ENCODE measurements around the gene PAM. TPM values are rescaled to one million over a fixed set of nuclear protein-coding genes. Genes with fewer than 3 reads are reported as not detected.

The PAM gene
- total RNA-seq, 1 donor from 2014 or later: 51.3 TPM

DNA sequence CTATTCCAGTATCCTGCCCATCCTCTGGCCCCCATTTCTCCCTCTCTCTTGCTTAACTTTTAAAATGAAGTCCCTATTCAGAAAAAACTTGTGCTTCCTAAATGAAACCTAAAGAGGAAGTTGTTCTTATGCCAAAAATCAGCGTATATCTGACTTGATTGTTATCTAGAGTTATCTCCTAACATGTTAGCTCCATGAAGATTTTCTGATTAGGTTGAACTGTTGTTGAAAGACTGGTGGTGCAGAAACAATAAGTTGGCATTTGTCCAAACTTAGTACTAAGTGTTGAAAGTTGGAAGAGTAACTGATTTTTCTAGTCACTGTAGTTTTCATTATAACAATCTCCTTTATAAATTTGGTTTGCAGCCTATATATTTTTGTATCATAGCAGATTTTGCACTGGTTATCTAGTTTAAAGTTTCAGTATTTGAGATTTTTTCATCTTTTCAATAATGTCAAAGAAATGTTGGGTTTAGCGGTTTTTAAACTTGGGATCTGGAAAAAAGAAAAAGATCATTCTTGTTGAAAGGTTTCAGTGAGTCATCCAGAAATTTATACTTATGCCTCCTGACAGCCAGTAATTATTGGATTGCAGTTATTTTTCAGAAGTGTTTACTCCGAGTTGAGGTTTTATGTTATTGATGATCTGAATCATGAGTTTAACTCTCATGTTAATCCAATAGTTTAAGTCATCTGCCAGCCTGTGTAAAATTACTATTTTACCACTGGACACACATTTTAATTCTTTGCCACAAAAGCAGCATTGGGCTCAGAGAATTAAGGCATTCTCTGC, 60.6 kb downstream of the PAM start:
- no peak for ATAC-seq

DNA sequence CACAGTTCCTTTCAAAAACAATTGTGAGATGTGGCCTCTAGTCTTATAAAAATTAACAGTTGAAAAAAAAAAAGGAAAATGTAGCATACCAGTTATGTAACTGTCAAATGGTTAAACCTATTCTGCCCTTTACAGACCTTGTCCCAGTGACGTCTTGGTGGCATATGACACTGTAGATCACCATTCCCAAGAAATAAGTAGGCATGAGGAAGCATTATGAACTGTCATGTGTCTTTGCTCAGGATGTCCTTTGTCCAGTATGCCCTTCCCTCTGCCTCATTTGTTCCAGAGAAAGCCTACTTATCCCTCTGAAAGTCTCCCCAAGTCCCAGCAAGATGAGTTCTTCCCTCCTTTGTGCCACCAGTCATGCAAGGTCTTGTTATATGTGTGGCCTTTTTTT, 63.2 kb downstream of the PAM start:
- no peak for ATAC-seq

DNA sequence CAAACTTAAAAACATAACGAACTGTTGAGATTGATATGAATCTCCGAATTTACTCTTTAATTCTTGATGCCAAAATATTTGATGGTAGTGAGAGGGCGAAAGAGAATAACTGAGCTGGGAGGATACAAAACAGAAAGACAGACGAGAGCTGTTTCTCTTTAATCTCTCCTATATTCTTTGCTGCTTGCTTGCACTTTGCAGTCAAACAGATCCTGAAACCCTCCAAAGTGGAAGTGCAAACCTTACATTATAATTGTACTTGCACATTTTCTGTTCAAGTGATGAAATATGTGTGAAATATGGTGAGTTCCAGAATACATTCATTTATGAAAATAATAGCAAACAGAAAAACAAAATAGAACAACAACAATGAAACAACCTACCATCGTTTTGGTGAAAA, 63.8 kb downstream of the PAM start:
- ATAC-seq: no peak

DNA sequence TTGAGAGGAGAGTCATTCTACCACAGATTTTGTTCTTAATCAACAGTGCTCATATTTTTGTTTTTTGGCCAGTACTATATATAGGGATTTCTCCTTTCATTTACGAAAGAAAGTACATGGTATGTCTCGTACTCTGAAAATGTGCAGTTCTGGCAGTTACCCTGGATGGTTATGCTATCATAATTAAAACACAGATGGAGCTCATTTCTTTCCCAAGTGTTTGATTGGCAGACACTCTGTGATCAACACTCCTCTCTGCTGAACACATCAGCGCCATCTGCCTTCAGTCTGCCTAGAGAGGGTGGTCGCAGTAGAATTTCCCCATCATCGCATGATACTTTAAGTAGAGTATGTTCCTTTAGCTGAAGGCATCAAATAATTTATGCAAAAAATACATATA, 64.5 kb downstream of the PAM start:
- ATAC-seq: no peak

DNA sequence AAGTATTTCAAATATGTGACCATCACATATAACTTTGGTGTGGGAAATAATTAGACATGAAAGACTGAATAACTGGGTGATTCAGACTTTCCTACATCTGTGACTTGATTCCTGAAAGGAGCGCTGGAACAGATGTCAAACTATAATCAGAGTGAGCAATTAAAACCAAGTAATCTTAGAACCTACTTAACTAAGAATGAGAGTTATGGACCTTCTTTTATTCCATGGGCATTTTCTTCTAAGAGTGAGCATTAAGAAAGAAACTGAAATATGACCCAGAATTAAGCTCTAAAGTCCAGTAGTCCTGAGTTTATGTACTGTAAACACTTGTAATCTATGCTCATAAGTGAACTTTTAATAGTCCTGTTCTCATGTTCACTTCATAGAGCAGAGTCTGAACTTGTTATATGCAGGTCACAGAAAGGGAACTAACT, 68.4 kb downstream of the PAM start:
- no peak for ATAC-seq

DNA sequence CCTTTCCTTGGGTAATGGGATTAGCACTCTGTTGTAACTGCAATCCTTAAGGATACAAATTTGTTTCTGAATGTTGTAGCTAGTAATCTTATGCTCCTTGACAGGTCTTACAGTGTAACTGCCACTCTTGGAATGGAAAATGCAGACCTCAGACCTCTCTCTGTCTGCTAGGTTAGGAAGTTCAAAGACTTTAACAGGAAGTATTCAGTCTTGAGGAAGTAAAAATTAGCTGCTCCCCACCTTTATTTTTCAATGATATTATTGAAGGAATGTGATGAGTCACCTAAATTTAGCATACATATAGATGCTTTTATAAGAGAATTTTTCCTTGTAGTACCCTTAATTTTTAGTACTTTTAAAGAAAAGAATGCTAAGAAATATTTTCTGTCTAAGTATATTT, 71.5 kb downstream of the PAM start:
- ATAC-seq: no peak

DNA sequence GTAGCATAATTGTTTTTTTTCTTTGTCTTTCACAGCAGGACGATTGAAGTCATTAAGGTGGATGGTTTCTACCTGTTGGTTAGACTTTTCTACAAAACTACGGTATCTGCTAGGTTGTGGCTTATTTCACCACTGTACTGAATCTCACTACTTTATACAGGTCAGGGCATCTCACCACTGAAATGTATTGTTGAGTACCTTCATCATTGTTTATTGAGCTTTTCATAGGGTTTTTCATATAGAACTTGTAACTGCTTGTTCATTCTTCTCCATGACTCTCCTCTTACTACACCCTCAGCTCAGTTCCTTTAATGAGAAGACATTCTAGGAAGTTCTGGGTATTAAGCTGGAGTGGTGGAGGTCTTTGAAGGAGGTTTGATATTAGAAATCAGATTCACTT, 75.1 kb downstream of the PAM start:
- peak; percentile 68 for ATAC-seq

DNA sequence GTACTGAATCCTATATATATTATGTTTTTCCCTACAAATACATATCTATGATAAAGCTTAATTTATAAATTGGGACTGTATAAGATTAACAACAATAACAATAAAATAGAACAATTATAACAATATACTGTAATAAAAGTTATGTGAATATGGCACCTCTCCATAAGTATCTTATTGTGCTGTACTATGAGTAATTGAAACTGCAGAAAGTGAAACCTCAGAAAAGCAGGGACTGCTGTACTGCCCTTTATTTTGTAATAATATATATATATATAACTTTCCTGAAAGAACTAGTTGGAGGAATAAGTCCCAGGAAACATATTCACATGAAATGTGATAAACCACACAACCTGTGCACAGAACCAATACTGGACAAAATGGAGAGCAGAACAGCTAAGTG, 77.3 kb downstream of the PAM start:
- ATAC-seq: no peak

DNA sequence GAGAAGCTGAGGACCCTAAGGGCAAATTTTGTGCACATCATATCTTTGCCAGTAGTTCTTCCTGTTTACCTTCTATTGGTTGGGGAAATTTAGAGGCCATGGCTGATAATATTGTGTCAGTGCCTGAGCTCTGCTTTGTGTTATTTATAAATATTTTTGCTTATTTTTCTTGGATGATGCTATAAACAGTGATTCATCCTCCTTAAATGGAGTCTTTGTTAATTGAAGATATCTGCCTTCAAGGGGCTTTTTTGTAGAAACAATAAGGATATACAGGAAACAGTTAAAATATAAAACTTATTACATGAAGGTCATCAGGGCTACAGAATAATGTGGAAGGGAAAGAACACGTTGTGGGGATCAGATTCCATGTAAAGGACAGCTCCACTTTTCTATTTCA, 78.0 kb downstream of the PAM start:
- ATAC-seq: no peak

DNA sequence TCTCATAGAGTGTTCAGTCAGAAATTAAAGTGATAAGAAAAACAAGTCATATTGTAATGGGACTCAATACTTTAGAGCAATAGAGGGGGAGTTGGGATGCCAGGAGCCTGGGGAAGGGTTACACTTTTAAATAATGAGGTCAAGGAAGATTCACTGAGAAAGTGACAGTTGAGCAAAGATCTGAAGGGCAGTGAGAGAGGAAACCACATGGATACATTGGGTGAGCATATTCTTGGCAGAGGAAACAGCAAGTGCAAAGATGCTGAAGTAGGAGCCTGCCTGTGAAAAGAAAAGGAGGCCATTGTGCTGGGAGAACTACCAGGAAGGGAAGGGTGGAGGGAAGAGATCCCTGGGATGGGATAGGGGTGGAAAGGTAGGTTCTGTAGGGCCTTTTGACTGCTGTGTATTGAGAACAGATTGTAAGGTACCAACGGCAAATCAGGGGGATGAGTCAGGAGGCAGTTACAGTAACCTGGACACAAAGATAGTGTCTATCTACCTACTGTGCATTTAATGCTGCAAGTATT, 79.4 kb downstream of the PAM start:
- ATAC-seq: no peak

DNA sequence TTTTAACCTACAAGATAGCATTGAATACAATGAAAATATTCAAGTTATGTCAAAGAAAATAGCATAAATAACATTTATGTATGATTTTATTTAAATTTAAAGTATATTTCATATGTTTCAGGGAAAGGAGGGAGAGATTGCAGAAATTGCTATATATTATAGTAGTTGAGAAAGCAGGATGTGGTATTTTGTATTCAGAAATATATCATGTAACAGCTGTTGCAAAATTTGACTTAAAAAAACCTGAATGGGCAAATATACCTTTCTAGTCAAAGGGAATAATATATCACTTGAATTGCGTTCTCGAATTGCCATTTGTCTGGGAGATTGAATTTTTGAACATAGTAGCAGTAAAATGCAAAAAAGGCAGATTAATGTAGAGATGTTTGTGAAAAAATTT, 80.6 kb downstream of the PAM start:
- no peak for ATAC-seq

DNA sequence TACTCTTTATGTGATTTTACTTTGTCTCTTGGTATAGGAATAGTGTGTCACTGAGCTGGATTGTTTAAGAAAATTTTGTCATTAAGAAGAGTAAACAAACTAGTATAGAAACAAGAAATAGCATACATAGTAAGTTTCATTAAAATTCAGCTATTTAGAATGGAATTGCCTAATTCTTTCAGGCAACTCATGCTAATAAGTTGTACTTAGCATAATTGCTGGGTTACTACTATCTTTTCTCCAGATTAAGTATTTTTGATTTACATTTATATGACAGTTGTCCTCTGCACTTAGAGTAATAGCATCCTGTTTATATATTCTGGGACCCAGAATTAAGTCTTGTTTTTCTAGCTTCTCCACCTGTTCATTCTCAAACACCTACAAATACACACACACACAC, 85.9 kb downstream of the PAM start:
- no peak for ATAC-seq

DNA sequence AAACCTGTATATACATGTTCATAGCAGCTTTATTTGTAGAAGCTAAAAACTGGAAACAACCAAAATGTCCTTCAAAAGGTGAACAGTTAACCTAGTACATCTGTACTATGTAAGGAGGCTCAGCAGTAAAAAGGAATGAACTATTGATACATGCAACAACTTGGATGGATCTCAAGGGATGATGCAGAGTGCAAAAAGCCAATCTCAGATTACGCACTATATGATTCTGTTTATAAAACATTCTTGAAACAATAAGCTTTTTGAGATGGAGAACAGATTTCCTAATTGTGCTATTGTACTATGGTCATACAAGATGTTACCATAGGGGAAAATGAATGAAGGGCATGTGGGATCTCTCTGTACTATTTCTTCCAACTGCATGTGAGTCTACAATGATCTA, 88.9 kb downstream of the PAM start:
- no peak for ATAC-seq

DNA sequence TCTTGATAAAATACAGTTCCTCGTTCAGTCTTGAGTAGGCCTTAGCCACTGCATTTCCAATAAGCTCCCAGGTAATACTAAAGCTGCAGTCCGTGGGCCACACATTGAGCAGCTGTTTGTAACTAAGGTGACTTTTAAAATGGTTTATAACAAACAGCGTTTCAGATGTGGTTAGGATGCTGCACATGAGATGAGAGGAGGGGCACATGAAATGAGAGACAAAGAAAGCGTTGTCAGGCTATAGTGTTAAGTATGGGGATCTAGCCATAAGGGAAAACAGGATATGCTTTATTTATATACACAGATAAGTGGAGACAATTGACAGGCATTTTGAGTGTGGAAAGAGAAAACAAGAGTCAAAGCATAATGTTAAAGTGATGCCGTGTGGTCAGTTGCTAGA, 89.9 kb downstream of the PAM start:
- no peak for ATAC-seq

DNA sequence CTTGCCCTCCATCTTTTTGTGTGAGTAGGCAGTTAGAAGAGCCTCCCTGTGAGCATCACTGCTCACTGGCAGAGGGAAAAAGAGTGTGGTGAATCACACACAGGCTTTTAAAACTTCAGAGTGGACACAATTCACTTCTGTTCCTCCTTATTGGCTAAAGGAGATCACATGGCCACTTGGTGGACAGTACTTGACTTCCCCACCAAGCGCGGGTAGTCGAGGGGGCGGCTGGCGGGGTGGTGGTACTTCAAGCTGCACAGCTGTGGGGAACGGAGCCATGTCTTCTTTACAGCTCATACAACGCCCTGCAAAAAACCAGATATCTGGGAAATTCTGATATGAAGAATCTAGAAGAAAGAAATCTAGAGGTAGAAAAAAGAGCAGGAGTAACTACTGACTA, 95.4 kb downstream of the PAM start:
- ATAC-seq: no peak

DNA sequence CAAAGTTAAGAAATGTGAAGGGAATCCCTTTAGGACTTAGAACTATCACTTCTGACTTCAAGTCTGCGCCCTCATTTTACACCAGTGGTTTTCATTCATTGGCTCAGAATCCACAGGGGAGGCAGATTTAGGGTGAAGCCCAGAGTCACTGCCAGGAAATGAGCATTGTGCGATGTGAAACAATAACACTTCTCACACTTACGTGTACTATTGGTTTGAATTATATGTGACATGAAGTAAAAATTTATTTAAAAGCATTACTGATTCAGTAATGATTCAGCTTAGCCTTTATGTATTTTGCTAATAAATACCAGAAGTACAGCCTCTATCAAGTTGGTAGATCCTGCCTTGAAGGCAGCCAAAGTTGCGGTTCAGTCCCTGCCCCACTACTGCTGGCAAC, 98.6 kb downstream of the PAM start:
- ATAC-seq: no peak

DNA sequence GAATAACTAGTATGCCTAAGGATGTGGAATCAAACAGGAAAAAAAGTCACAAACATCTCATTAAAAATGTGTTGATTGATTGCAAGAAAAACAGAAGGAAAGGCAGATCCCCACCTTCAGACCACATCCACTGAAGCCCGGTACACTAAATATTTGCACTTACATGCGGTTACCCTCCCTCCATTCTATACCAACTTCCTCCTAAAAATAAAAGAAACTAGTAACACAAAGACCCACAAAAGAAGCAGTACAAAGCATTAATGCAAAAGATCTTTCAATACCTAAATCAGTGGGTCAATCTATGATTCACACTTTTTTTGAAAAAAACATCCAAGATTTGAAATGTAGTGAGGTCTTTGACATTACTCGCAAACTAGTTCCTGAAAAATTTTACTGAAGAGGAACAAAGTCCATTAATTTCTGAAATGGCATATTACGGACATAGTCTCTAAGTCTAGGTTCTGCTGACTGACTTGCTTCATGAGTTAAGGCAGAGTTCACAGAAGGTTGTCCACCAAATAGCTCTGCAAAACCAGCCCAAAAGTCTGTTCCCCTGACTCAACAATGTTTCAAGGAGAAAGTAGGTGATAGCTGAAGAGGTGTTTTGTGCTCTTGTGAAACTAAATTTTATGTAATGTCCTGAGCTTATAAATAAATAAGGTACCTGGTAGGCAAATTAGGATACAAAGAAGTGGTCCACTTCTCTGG, 100.7 kb downstream of the PAM start:
- no peak for ATAC-seq

DNA sequence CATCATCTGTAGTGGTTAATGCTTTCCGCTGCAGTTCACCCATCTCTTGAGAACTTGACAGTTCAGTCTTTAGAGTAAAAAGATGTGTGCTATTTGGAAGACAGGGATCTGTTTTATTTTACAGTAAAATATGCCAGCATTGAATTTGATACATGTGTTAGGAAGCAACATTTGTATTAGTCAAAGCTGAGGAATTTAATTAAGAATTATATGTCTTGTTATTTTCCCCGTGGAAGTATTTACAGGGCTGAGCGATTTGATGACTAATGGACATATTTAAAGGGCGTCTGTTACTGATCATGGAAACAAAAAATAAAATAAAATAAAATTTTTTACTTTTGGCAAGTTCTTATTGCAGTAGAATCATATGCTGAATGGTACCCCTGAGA, 101.3 kb downstream of the PAM start:
- ATAC-seq: no peak

DNA sequence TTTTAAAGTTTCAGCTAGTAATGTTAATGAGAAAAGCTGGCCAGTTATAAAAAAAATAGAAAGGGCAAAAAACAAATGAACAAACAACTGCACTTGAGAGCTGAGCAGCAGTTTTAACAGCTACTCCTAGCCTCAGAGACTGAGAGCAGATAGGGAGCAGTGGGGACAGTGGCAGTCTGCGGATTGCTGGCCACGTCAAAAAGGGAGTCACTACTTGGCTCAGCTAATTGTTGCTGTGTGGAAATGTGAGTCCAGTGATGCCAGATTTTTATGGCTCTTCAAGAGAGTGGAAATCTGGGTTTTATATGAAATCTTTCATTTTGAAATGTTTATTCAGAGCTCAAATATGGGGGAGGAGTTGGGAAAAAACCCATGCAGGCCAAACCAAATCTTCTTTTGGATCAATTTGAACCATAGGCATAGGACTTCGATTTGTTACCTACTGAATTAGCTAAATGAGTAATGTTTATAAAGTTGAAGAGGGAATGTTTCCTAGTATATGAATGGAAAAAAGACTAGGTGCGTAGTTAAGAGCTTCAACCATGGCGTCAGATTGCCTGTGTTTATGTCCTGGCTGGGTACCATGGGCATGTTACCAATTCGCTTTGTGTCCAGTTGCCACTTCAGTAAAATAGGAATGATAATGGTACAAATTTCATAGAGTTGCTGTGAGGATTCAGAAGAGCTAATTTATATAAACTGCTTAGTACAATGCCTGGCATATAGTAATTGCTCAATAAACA, 102.1 kb downstream of the PAM start:
- no peak for ATAC-seq

DNA sequence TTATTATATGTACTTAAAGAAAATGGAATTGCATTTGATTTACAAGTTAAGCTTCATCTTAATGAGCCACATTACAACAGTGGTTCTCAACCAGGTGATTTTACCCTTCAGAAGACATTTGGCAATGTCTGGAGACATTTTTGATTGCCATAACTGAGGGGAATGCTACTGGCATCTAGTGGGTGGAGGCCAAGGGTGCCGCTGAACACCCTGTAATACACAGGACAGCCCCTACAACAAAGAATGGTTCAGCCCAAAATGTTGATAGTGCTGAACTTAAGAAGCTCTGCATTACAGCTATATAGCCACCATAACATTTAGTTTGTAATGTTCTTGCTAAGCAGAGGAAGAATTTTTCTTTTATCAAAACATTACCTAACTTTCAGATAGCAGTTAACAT, 103.1 kb downstream of the PAM start:
- ATAC-seq: no peak

DNA sequence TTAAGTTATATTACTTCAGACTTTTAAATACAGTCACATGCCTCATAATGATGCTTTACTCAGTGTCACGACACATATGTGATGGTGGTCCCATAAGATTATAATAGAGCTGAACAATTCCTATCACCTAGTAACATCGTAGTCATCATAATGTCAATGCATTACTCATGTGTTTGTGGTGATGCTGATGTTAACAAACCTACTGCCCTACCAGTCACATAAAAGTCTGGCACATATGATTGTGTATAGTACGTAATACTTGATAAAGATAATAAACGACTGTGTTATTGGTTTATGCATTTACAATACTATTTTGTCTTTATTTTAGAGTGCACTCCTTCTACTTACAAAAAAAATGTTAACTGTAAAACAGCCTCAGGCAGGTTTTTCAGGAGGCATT, 103.7 kb downstream of the PAM start:
- no peak for ATAC-seq

DNA sequence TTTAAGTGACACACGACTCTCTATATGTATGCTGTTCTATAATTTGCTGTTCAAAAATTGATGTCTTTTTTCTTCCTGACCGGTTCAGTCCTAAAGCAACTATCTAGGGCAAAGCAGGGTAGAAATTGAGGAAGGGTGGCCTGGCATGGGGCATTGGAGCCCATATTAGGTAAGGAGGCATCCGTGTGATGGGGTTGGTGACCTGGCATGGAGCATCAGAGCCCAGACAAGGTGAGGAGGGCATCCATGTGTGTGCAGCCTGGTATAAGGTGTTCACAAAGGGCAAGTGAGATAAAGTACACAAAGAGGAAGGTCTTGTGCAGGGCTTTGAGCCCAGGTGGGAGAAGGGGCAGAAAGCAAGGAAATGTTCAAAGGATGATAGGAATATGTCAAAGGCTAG, 104.9 kb downstream of the PAM start:
- no peak for ATAC-seq

DNA sequence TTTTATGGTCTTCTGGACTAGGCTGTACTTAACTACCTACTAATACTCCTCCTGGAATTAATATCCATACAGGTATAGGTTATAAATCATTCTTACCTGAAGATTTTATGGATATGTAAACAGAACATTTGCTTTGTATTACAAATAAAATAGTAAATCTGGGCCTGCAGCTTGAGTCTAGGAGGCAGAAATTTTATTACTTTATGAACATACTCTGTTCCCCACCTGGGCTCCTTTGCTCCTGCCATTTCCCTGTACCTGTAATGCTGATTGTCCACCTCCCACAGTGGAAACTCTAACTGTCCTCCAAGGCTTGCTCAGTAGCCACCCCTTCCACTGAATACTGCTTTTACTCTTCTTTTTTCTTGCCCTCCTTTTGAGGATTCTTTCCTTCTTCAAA, 108.0 kb downstream of the PAM start:
- ATAC-seq: no peak
